ENCODE data around the gene PSMB7.

The PSMB7 gene

GRCh38 chr9:124440786-124441185 is 25.5 kb upstream of the PSMB7 start:
- Histone ChIP-seq H3K9ac (ENCODE audit: low read length) (no peak overlapping the region), H3K4me3 (ENCODE audit: low read length) (no peak overlapping the region), H4K20me1 (ENCODE audit: insufficient read depth, low read length) (no peaks in the 10 kb centered on the region), H3F3A (ENCODE audit: insufficient read depth, low read length) (no peaks in the 10 kb centered on the region), H3K9me3 (replicated peaks; ENCODE audit: insufficient read depth, low read length) (no peaks in the 10 kb centered on the region), H2AFZ (ENCODE audit: low read length) (no peak overlapping the region), H3K4me1 (ENCODE audit: low read length) (peaks cover 13% of the 10 kb centered on the region), H3K4me2 (ENCODE audit: low read depth, low read length) (no peak overlapping the region), H3K27ac (ENCODE audit: low read length) (no peak overlapping the region), H3K36me3 (replicated peaks; ENCODE audit: insufficient read depth, low read length) (no peaks in the 10 kb centered on the region), H3K79me2 (ENCODE audit: low read length) (no peaks in the 10 kb centered on the region), H3K27me3 (replicated peaks; ENCODE audit: insufficient read depth, low read length) (no peaks in the 10 kb centered on the region), H3K9me2 (replicated peaks; ENCODE audit: insufficient read depth, low read length) (no peaks in the 10 kb centered on the region)
- no peak for TF ChIP-seq EZH2phosphoT487 (IDR thresholded peaks at IDR 0.05; ENCODE audit: low read length)
- no peak for TF ChIP-seq EZH2 (optimal IDR thresholded peaks at IDR 0.05; ENCODE audit: low read depth, low read length)
- TF ChIP-seq CTCF (IDR thresholded peaks at IDR 0.05; ENCODE audit: low read length) = no peak
- DNase-seq = no peak

GRCh38 chr9:124439686-124440243 is 24.5 kb upstream of the PSMB7 start:
- no peaks in the 10 kb centered on the region for H3K79me2 ChIP-seq (ENCODE audit: low read length)
- no peak overlapping the region for H2AFZ ChIP-seq (ENCODE audit: low read length)
- no peak overlapping the region for H3K4me2 ChIP-seq (ENCODE audit: low read depth, low read length)
- no peaks in the 10 kb centered on the region for H4K20me1 ChIP-seq (ENCODE audit: insufficient read depth, low read length)
- DNase-seq = no peak
- H3K4me3 ChIP-seq (ENCODE audit: low read length) = no peak overlapping the region
- no peaks in the 10 kb centered on the region for H3K9me3 ChIP-seq (replicated peaks; ENCODE audit: insufficient read depth, low read length)
- H3K4me1 ChIP-seq (ENCODE audit: low read length) = peaks cover 13% of the 10 kb centered on the region
- no peak overlapping the region for H3K9ac ChIP-seq (ENCODE audit: low read length)
- no peaks in the 10 kb centered on the region for H3K9me2 ChIP-seq (replicated peaks; ENCODE audit: insufficient read depth, low read length)
- no peaks in the 10 kb centered on the region for H3K27me3 ChIP-seq (replicated peaks; ENCODE audit: insufficient read depth, low read length)
- TF ChIP-seq CTCF (IDR thresholded peaks at IDR 0.05; ENCODE audit: low read length) (no peak), EZH2 (optimal IDR thresholded peaks at IDR 0.05; ENCODE audit: low read depth, low read length) (no peak), EZH2phosphoT487 (IDR thresholded peaks at IDR 0.05; ENCODE audit: low read length) (no peak)
- H3K27ac ChIP-seq (ENCODE audit: low read length) = no peak overlapping the region
- H3K36me3 ChIP-seq (replicated peaks; ENCODE audit: insufficient read depth, low read length) = no peaks in the 10 kb centered on the region
- H3F3A ChIP-seq (ENCODE audit: insufficient read depth, low read length) = no peaks in the 10 kb centered on the region

- Histone ChIP-seq H3K27ac (ENCODE audit: low read length) (no peak overlapping the region), H3K4me2 (ENCODE audit: low read depth, low read length) (no peak overlapping the region), H3K27me3 (replicated peaks; ENCODE audit: insufficient read depth, low read length) (no peaks in the 10 kb centered on the region), H3F3A (ENCODE audit: insufficient read depth, low read length) (no peaks in the 10 kb centered on the region), H3K79me2 (ENCODE audit: low read length) (no peaks in the 10 kb centered on the region), H3K9ac (ENCODE audit: low read length) (no peak overlapping the region), H3K9me3 (replicated peaks; ENCODE audit: insufficient read depth, low read length) (no peaks in the 10 kb centered on the region), H3K9me2 (replicated peaks; ENCODE audit: insufficient read depth, low read length) (no peaks in the 10 kb centered on the region), H3K4me3 (ENCODE audit: low read length) (no peak overlapping the region), H3K36me3 (replicated peaks; ENCODE audit: insufficient read depth, low read length) (no peaks in the 10 kb centered on the region), H3K4me1 (ENCODE audit: low read length) (peaks cover 13% of the 10 kb centered on the region), H4K20me1 (ENCODE audit: insufficient read depth, low read length) (no peaks in the 10 kb centered on the region), H2AFZ (ENCODE audit: low read length) (no peak overlapping the region)
- TF ChIP-seq CTCF (IDR thresholded peaks at IDR 0.05; ENCODE audit: low read length) (no peak), EZH2phosphoT487 (IDR thresholded peaks at IDR 0.05; ENCODE audit: low read length) (no peak), EZH2 (optimal IDR thresholded peaks at IDR 0.05; ENCODE audit: low read depth, low read length) (no peak)
- no peak for DNase-seq
These were observed 23.8 kb upstream of the PSMB7 start for GRCh38 chr9:124439086-124439485.

Data from MM.1S (cell line).